GM23248 (cell line): ENCODE data around the gene SEPTIN5. TPM values are rescaled to one million over a fixed set of nuclear protein-coding genes. Genes with fewer than 3 reads are reported as not detected.
A peak's percentile ranks its signal among the peaks of the same experiment; 100 is the strongest.

Experiments
- DNase-seq: peaks from one replicate; pipeline ENCODE4 v3.0.0-alpha.2; 2015
- H2AFZ ChIP-seq: fragments of 200-600 bp; sonication (generic); 2 replicates; pipeline ENCODE4 v1.6.1; 2016; ENCODE audit warnings: antibody characterized with exemption
- H3F3A ChIP-seq: fragments of 200-600 bp; sonication (generic); 2 replicates; pipeline ENCODE4 v1.6.1; 2016; ENCODE audit warnings: mild to moderate bottlenecking, antibody characterized with exemption, mixed run types; ENCODE audit not compliant: insufficient read depth
- H3K27ac ChIP-seq: fragments of 200-600 bp; sonication (generic); 2 replicates; pipeline ENCODE4 v1.5.1; 2016; ENCODE audit warnings: mild to moderate bottlenecking
- H3K27me3 ChIP-seq: fragments of 200-600 bp; sonication (generic); replicated peaks from 2 replicates; pipeline ENCODE4 v1.6.1; 2016; ENCODE audit warnings: mild to moderate bottlenecking; ENCODE audit not compliant: insufficient read depth
- H3K36me3 ChIP-seq: fragments of 200-600 bp; sonication (generic); 2 replicates; pipeline ENCODE4 v1.6.1; 2016; ENCODE audit warnings: low read depth, mild to moderate bottlenecking
- H3K4me1 ChIP-seq: fragments of 200-600 bp; sonication (generic); 2 replicates; pipeline ENCODE4 v1.6.1; 2016; ENCODE audit warnings: mild to moderate bottlenecking; ENCODE audit not compliant: insufficient read depth
- H3K4me2 ChIP-seq: fragments of 200-600 bp; sonication (generic); one replicate; pipeline ENCODE4 v1.6.1; 2016; ENCODE audit warnings: mild to moderate bottlenecking; ENCODE audit not compliant: unreplicated experiment
- H3K4me3 ChIP-seq: fragments of 200-600 bp; sonication (generic); 2 replicates; pipeline ENCODE4 v1.5.1; 2016; ENCODE audit warnings: mild to moderate bottlenecking
- H3K79me2 ChIP-seq: fragments of 200-600 bp; sonication (generic); 2 replicates; pipeline ENCODE4 v1.6.1; 2016; ENCODE audit warnings: mild to moderate bottlenecking; ENCODE audit not compliant: insufficient read depth
- H3K9ac ChIP-seq: fragments of 200-600 bp; sonication (generic); 2 replicates; pipeline ENCODE4 v1.6.1; 2016; ENCODE audit warnings: mild to moderate bottlenecking
- H3K9me2 ChIP-seq: fragments of 200-600 bp; sonication (generic); 2 replicates; pipeline ENCODE4 v1.6.1; 2016; ENCODE audit warnings: mixed run types, mild to moderate bottlenecking, moderate library complexity; ENCODE audit not compliant: insufficient read depth
- H3K9me3 ChIP-seq: fragments of 200-600 bp; sonication (generic); one replicate; pipeline ENCODE4 v1.6.1; 2017; ENCODE audit warnings: low read depth
- H4K20me1 ChIP-seq: fragments of 200-600 bp; sonication (generic); 2 replicates; pipeline ENCODE4 v1.6.0; 2016; ENCODE audit not compliant: insufficient read depth
- EZH2 ChIP-seq: fragments of 200-600 bp; sonication (generic); IDR thresholded peaks from 2 replicates; pipeline ENCODE4 v1.6.1; 2018; ENCODE audit warnings: antibody characterized with exemption, mild to moderate bottlenecking; ENCODE audit not compliant: insufficient read depth, poor library complexity, severe bottlenecking
- EZH2phosphoT487 ChIP-seq: fragments of 200-600 bp; sonication (generic); IDR thresholded peaks from 2 replicates; pipeline ENCODE4 v1.6.1; 2018; ENCODE audit warnings: antibody characterized with exemption, moderate library complexity, mild to moderate bottlenecking, low read depth; ENCODE audit not compliant: insufficient read depth
- WGBS, 2 experiments: methylation state at CpG; one replicate each; pipeline ENCODE4 v1.1.6; 2015 to 2017; ENCODE audit warnings: low lambda C conversion rate in 2 of 2, low coverage in 1 of 2; ENCODE audit errors: missing lambda C conversion rate in 2 of 2; 5-methylcytosine and 5-hydroxymethylcytosine counted together
- in situ Hi-C: fragments of 300-500 bp; cut with MboI; formaldehyde crosslinking; loops from 2 replicates; pipeline ENCODE4 v1.15.0; 2020
- polyA plus RNA-seq: library from polyadenylated mRNA; unstranded; fragments of >200 nt; fragmentation: Nextera tagmentation; extraction: Ambion mirVana; gene quantifications from 2 replicates; pipeline ENCODE4 v1.2.1, GENCODE V29; 2016
- total RNA-seq: library from RNA; depleted of rRNA; stranded (reverse); fragments of >200 nt; shearing (Covaris generic); gene quantifications from 2 replicates; pipeline ENCODE4 v1.2.3, GENCODE V29; 2014

The SEPTIN5 gene
- total and polyA plus RNA-seq, 2 experiments from 2014 or later = 17.0 to 31.5 TPM

DNA sequence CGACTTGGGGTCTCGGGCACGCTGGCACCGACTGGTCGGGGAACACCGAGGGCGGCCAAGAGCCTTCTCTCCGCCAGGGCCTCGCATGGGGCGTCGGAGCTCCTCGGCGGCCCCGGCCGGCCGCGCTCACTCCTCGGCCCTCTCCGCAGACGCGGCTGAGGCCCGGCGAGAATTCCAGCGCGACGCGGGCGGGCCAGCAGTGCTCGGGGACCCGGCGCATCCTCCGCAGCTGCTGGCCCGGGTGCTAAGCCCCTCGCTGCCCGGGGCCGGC, 51.9 kb downstream of the SEPTIN5 start:
- Histone ChIP-seq H3K9ac (no peak overlapping the region), H3K4me3 (peak overlapping the region; percentile 29; the same call in 1 of the 2 replicates), H3K9me3 (no peaks in the 10 kb centered on the region), H2AFZ (no peak overlapping the region), H3K79me2 (peaks cover 26% of the 10 kb centered on the region), H3K27me3 (no peaks in the 10 kb centered on the region), H4K20me1 (no peaks in the 10 kb centered on the region), H3K9me2 (no peaks in the 10 kb centered on the region), H3K36me3 (no peaks in the 10 kb centered on the region), H3K4me2 (no peak overlapping the region), H3K27ac (no peak overlapping the region), H3K4me1 (no peaks in the 10 kb centered on the region), H3F3A (no peaks in the 10 kb centered on the region)
- no peak for DNase-seq
- WGBS, 2 experiments = 40 to 71% methylated on average over 15 to 30 of the region's 36 CpGs
- no peak for TF ChIP-seq EZH2phosphoT487
- in situ Hi-C loops = no loop called here

DNA sequence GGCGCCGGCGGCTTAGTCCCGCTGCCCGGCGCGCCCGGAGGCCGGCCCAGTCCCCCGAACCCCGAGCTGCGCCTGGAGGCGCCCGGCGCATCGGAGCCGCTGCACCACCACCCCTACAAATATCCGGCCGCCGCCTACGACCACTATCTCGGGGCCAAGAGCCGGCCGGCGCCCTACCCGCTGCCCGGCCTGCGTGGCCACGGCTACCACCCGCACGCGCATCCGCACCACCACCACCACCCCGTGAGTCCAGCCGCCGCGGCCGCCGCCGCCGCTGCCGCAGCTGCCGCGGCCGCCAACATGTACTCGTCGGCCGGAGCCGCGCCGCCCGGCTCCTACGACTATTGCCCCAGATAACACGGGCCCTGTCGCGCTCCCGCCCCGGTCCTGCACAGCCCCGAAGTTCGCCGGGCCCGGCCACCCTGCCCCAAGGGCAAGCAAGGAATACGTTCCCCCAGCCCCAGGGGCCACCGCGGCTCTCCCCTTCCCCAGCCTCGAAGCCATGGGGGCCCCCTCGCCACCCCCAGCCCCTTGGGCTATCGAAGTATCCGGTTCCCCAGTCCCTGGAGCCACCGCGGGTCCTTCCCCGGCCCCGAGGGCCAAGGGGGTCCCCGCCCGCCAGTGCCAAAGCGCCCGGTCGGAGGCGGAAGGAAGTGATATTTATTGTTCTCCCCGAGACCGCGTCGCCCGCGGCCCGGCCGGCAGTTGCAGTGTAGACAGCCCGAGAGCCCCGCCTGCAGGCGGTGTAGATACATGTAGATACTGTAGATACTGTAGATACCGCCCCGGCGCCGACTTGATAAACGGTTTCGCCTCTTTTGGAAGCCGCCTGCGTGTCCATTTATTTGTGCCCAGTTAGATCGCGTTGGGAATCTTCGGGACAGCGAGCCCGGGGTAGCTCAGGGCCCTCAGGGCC, 52.5 kb downstream of the SEPTIN5 start:
- in situ Hi-C loops = no loop called here
- TF ChIP-seq EZH2phosphoT487 (no peak), EZH2 (no peak)
- 53 to 63% methylated on average over 65 to 100 of the region's 103 CpGs for WGBS, 2 experiments
- Histone ChIP-seq H2AFZ (no peak overlapping the region; the same call in 1 of the 2 replicates), H3K4me2 (no peak overlapping the region), H3K27me3 (no peaks in the 10 kb centered on the region), H3F3A (no peaks in the 10 kb centered on the region), H3K4me3 (peak overlapping the region; percentile 29), H3K9me3 (no peaks in the 10 kb centered on the region), H3K36me3 (no peaks in the 10 kb centered on the region), H3K9ac (no peak overlapping the region), H3K9me2 (no peaks in the 10 kb centered on the region), H3K27ac (no peak overlapping the region), H3K4me1 (no peaks in the 10 kb centered on the region), H3K79me2 (peaks cover 23% of the 10 kb centered on the region), H4K20me1 (no peaks in the 10 kb centered on the region)
- peak; percentile 45 for DNase-seq

DNA sequence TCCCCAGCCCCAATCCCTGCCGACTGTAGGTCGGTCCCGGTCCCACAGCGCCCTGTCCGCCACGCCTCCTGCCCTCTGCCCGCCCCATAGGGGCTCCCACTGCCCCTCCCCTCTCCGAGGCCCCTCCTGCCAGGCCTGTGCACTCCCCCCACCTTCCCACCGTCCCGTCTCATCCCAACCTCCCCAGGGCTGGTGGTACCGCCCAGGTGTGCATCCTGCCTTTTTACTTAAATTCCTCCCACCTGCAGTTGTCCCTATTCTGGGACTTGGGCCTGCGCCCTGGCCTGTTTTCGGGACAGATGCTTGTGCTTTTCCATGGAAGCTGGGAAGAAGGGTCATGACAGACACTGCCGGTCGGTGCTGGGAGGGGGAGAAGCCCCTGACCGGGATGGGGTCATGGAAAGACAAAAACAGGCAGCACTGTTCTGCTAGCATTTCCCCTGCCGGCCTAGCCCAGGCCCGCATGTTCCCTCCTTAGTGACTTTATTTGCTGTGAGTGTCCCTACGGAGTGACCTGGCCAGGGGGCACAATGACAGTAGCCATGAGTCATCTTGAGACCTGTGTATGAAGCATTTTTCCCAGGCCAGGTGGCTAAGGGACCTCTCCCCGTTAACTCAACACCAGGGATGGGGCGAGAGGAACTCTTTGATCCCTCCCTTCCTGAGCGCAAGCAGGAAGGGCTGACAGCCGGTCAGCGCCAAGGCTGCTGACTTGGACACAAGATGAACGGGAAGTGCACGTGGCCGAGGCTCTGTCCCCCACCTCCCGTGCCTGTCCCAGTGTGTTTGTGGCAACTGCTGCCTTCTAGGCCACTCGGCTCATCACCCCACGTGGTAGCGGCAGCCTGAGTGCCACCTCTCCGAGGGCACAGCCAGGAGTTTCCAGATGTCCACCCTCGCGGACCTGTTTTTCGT, 53.4 kb downstream of the SEPTIN5 start:
- H3K36me3 ChIP-seq = no peaks in the 10 kb centered on the region
- no peak overlapping the region for H3K4me2 ChIP-seq
- H3K9ac ChIP-seq = no peak overlapping the region
- H3K27ac ChIP-seq = no peak overlapping the region
- H3F3A ChIP-seq = no peaks in the 10 kb centered on the region
- in situ Hi-C loops = no loop called here
- DNase-seq = no peak
- no peak for TF ChIP-seq EZH2phosphoT487
- TF ChIP-seq EZH2 = no peak
- no peaks in the 10 kb centered on the region for H4K20me1 ChIP-seq
- H2AFZ ChIP-seq = no peak overlapping the region
- H3K79me2 ChIP-seq = peaks cover 14% of the 10 kb centered on the region
- no peaks in the 10 kb centered on the region for H3K9me2 ChIP-seq
- H3K4me1 ChIP-seq = no peaks in the 10 kb centered on the region
- H3K9me3 ChIP-seq = no peaks in the 10 kb centered on the region
- no peaks in the 10 kb centered on the region for H3K27me3 ChIP-seq
- WGBS, 2 experiments = 92 to 94% methylated on average over 28 to 35 of the region's 35 CpGs
- H3K4me3 ChIP-seq = no peak overlapping the region

DNA sequence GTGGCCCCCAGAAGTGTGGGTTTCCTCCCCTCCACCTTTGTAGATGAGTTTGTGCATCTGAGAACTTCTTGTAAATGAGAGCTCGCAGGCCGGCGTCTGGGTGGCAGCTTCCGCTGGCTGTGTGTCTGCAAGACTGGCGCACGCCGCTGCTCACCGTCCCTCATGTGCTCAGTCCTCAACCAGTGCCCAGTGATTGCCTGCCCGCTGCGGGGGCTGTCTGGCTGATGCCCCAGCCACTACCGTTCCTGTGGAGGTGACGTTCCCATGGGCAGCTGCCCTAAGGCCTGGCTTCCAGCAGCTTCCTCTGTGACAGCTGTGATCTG, 55.1 kb downstream of the SEPTIN5 start:
- H3K27ac ChIP-seq = no peak overlapping the region
- no peak for DNase-seq
- 94 to 96% methylated on average over 12 of the region's 12 CpGs for WGBS, 2 experiments

More for the DNA sequence above, 55.1 kb downstream of the SEPTIN5 start:
- H3K4me1 ChIP-seq = no peaks in the 10 kb centered on the region
- no peaks in the 10 kb centered on the region for H3K36me3 ChIP-seq
- no peak overlapping the region for H3K4me3 ChIP-seq
- H3K27me3 ChIP-seq = no peaks in the 10 kb centered on the region
- no peaks in the 10 kb centered on the region for H4K20me1 ChIP-seq
- H3K79me2 ChIP-seq = no peaks in the 10 kb centered on the region
- no peaks in the 10 kb centered on the region for H3K9me3 ChIP-seq
- H3K4me2 ChIP-seq = no peak overlapping the region
- in situ Hi-C loops = no loop called here
- H3F3A ChIP-seq = no peaks in the 10 kb centered on the region
- H2AFZ ChIP-seq = no peak overlapping the region
- H3K9ac ChIP-seq = no peak overlapping the region
- no peaks in the 10 kb centered on the region for H3K9me2 ChIP-seq
- TF ChIP-seq EZH2phosphoT487 (no peak), EZH2 (no peak)
